Middle frontal gyrus (tissue), 1 donor: ENCODE measurements around the gene SORCS2.

Experiments used
- DNase-seq: peaks from one replicate; pipeline ENCODE4 v3.0.0-alpha.2; 2015; ENCODE audit warnings: low spot score; ENCODE audit errors: extremely low spot score

SORCS2 gene

DNA sequence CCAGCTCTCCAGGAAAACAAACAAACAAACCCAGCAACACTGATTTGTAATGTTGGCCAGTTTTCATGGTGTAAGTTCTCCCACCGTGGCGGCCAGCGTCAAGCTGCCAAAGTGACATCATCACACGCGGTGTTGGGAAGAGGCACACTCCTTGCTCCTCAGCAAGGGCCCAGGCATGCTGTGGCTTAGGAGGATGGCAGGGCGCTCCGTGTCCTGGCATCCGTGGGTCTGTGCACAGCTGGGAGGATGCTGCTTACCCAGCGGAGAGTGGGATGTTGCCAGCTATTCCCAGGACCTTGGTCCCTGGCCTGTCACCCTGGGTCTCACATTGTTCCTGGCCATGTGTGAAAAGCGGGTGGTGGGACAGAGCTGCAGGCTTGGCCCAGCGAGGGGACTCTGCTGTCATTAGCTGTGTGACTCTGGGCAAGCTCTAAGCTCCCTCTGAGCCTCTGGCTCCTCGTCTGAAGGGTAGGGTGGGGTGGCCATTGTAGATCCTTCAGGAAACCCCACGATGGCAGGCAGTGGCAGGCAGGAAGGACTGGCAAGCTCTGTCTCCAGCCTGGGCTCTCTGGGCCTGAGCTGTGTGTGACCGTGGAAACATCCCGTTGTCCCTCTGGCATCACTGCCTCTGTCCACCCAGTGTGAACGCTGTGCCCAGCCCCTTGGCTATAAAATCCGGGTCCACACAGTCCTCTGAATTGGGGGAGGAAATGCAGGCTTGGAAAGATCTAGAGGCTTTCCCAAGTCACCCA lies 231.6 kb downstream of the SORCS2 start:
- no peak for DNase-seq

DNA sequence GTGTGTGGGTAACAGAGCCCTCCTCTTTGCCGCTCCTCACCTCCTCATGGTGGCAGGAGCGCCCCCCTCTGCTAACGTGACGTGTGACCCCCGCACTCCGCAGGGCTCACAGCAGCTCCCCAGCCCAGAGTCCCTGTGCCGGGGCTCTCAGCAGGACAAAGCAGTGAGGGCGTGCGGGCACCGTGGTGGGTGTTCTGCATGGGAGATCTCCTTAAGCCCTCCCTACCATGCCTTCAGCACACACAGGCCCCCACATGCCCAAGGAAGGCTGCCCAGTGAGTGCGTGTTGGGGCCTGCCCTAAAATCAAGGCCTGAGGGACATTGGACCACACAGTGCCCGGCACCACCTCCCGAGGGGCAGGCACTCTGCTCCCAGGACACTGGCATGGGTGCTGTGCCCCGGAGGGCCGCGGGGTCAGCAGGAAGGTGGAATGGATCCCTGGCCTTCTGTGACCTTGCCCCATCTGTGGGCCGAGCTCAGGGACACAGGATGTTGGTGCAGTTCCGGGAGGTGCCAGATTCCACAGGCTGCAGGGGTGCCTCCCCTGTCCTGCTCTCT lies 232.3 kb downstream of the SORCS2 start:
- no peak for DNase-seq

- DNase-seq = no peak
Measured at GRCh38 chr4:7425124-7425523, 232.8 kb downstream of the SORCS2 start.

DNA sequence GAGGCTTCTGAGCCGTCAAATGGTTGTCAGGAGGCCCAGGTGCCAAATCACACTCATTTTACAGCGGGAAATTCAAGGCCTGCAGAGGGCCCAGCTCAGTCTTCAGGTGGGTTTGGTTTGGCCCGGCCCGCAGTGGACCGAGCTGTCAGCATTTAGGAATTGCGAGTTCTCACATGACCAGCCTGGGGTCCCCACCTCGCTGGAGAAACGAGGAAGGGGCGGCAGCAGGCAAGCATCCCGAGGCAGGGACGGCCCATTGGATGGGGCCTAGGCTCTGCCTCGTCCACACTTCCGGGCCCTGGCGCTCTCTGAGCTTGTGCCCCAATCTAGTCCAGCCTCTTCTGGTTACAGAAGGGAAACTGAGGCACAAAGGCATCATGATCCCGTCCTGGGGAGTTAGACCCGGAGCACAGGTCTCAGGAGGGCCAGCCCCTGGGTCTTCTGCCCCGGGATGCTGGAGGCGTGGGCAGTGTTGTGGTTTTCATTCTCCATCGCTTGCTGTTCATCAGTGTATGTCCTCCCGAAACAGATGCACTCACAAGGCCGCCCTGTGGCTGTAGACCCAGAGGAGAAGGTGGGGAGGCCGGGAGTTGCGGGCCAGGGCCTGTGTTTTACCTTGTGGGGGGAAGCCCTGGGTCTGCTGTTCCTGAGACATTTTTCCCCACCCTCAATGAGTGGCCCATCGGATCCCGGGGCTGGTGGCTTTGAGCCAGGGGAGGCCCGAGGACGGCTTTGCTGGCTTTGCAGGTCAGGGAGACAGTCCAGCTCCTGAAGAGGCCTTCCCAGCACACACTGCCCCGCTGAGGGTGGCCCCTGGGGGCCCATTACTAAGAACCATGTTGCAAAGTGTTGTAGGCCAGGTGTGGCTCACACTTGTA lies 233.5 kb downstream of the SORCS2 start:
- DNase-seq = no peak

DNA sequence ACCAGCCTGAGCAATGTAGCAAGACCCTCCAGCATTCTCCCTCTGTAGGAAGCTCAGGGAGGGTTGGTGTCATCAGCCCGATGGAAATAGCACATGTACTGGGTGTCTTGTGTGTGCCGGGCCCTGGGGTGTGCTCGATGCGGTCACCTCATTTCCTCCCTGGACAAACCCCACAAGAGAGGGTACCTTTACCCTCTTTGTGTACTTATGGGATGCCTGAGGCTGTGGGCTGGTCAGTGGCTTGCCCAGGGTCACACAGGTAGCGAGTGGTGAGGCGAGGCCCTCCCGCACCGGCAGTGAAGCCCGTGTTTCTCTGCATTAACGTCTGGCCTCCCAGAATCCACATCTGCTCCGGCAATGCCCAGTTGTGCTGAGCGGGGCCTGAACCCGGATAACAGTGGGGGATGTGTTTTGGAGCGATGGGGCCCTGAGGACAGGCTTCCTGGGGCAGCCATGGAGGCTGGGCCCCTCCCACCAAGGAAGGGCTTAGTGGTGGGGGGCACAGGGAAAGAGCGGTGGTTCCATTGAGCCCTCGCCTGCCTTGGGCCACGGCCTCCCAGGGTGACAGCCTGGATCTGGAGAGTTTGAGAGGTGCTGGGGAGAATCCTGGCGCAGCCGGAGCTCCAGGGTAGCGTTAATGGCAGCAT lies 234.3 kb downstream of the SORCS2 start:
- DNase-seq = no peak

GRCh38 chr4:7427361-7427760 lies 235.0 kb downstream of the SORCS2 start:
- DNase-seq = no peak

DNA sequence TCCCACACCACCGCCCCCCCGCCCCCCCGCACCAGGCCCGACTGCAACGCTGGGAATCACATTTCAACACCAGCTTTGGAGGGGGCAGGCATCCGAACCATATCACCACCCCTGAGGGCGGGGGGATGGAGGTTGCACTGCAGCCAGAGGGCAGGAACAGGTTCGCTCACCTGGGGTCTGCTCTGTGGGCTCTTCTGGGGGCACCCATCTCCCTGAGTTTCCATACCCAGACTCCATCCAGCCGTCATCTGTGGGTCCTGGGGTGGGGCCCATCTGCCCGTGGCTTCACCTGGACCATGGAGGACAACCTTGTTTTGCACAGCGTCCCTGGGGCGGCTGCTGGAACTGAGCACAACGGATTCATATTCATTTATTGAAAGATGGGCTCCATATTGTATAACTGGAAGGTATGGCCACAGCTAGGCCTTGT lies 235.5 kb downstream of the SORCS2 start:
- no peak for DNase-seq

DNA sequence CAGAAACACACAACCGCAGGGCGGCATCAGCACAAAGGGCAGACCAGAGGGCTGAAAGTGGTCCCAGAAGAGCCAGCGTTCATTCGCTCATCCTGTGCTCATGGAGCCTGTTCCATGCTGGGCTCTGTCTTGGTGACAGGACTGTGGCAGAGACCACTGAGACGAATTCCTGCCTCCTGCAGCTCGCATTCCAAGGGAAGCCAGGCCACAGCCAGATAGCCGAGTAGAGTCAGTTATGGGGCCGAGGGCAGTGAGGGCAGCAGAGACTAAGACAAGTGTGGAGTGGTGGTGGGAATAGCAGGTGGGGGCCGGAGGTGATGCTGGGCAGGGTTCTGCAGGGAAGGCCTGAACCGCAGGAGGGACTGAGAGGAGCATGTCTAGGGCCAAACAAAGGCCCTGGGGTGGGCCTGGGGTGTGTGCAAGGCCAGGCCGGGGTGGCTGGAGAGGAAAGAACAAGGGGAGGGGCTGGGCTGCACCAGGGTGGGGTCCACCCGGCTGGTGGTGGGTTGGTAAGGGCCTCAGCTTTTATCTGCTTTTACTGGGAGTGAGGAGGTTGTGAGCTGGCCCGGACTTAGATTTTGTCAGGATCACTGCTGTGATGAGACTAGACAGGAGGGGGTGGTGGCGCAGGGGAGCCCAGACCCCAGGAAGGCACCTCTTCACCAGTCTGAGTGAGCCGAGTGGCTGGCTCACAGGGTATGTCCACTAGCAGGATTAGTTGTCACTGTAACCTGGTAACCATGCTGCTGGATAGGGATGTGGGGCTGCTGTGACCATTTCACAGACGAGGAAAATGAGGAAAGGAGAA lies 236.1 kb downstream of the SORCS2 start:
- no peak for DNase-seq

DNA sequence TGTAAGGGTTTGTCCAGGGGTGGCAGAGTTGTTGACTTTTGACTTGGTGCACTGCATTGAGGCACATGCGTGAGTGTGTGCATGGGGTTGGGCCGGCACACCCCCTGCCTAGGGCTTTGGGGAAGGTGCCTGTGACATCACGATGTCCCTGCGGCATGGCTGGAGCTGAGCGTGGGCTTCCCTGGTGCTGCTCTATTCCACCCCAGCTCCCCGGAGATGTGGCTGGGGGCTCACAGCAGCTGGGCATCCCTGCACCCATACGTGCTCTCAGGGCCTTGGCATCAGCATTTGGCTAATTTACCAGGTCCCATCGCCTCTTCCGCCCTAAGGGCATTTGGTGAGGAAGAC lies 236.7 kb downstream of the SORCS2 start:
- DNase-seq = no peak

GRCh38 chr4:7429601-7430078 lies 237.3 kb downstream of the SORCS2 start:
- no peak for DNase-seq

DNA sequence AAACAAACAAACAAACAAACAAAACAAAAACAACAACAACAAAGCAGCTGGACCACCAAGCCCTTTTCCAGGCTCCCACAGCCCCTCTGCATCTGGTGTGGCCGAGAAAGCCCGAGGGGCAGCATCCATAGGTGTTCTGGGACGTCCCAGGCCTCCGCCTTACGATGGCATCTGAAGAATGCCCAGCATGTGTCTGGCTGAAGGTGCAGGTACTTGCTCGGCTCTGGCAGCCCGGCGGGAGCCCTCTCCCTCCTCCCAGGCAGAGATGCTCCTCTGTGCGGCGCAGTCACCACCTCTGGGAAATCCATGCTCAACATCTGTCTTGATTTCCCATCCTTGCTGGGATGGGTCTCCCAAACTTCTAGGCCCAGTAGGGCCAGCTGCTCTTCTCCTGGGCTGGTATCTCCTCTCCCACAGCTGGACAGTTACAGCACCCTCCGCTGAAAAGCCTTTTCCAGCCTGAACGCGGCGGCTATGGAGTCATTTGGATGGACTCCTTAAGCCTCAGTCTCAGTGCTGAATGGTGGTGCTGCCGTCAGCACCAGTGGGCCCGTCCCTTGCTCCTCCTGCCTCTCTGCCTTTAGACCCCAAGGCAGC lies 238.1 kb downstream of the SORCS2 start:
- DNase-seq = no peak

DNA sequence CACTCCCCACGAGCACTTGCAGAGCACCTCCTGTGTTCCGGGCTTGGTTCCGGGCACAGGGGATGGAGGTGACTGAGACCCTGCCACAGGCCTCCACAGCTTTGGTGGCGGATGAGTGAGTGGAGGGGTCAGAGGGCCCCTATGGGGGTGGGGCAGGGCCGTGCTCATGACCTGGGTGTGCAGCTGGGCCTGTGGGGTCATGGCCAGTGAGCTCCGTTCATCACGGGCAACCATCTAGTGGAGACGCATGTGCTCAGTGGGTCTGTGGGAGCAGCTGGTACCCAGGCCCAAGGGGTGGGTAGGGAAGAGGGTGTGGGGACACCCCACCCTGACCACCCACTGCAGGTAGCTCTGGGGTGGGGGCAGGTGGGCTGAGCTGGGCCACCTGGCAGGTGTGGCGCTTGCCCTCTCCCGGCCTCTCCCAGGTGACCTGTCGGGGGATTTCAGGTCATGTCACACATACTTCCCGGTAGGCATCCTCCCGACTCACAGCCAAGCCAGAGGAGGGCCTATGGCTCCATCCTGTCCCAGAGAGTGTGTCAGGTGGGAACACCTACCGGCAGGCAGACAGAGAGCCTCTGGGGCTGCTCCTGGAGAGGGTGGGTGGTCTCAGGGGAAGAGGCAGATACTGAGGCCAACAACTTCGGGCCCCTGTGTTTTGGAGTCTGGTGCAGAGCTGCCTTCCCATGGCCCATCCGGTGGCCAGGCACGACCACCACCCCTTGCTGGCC lies 238.8 kb downstream of the SORCS2 start:
- no peak for DNase-seq

DNA sequence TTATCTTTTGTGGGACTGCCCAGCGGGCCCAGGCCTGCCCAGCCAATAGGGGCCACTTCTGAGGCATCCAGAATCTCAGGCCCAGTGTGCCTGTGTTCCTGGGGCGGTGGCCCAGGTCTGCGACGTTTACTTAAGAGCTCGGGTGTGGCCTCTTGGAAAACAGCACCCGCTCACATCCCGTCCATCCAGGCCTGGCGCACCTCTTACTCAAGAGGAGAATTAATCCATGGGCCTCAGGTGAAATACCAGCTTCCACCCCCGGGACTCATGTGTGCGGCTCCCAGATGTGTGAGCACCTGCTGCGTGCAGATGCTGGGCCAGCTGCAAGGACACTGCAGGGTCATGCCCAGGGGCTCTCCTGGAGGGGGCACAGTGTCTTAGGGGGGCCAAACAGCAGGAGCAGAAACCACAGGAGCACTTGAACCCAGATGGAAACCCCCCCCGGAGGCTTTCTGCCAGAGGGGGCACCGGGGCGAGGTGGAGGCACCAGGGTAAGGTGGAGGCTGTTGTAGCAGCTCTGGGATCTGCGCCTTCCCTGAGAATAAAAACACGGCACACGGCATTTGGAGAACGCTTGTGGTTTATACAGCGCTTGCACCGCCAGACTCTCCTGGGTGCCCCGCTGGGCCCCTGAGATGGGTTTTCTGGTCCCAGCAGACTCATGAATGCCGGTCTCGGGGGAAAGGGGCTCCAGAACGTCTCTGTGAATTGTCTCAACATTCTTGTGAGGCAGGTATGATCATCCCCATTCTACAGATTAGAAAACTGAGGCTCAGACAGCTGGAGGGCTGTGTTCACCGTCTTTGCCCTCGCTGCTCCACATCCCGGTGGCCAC lies 239.6 kb downstream of the SORCS2 start:
- DNase-seq = no peak

GRCh38 chr4:7432531-7433375 lies 240.4 kb downstream of the SORCS2 start:
- DNase-seq = no peak

- DNase-seq = no peak
Measured at GRCh38 chr4:7433376-7434140, 241.2 kb downstream of the SORCS2 start.

- DNase-seq = no peak
Measured at GRCh38 chr4:7434141-7434765, 241.9 kb downstream of the SORCS2 start.

DNA sequence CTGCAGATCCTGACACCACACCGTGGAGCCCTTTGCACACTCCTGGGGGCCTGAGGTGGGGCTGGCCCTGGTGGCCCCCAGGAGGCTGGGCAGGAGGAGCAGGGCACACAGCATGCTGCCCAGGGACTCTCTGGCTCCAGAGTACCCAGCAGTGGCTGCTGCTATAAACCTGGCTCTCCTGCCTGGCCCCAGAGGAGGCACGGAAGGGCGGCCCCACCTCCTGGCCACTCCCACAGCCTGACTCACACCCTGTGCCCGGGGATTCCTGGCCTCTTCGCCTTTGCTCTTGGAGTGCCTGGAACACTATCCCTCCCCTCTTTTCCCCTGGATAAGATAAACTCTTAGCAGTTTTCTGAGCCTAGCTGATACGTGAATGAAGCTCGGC lies 242.4 kb downstream of the SORCS2 start, which contains the start of gene PSAPL1:
Gene PSAPL1, minus strand, starts transcription at position 165 of the 385 bp plus-strand sequence. Its CDS starts 51 bp downstream, at position 114.
- DNase-seq = no peak
